Keratinocyte (primary cell): ENCODE measurements around the gene DBF4.
"Not testable (repeated sequence)": the region's sequence is repeated elsewhere in the genome, so short reads cannot be mapped to it uniquely, and the experiment has no call there.

Experiments
- CTCF ChIP-seq, 3 experiments: IDR thresholded peaks in 1 of 3; conservative IDR thresholded peaks in 1 of 3; optimal IDR thresholded peaks in 1 of 3; 2 replicates in 2 of 3; 3 replicates in 1 of 3; pipeline versions ENCODE3 to v1.5.1; 2011; ENCODE audit warnings: low read length in 3 of 3, mild to moderate bottlenecking in 3 of 3, moderate library complexity in 2 of 3, control low read depth in 1 of 3, inconsistent platforms in 1 of 3; ENCODE audit not compliant: insufficient read depth in 2 of 3; ENCODE audit errors: extremely low read depth in 1 of 3
- EZH2 ChIP-seq: IDR thresholded peaks from one replicate; pipeline ENCODE4 v1.6.1; 2012; ENCODE audit warnings: inconsistent platforms, mild to moderate bottlenecking, low read length, moderate library complexity

- not testable (repeated sequence) for TF ChIP-seq CTCF (optimal IDR thresholded peaks at IDR 0.05 in 1 of 3, IDR thresholded peaks at IDR 0.05 in 1 of 3, conservative IDR thresholded peaks at IDR 0.05 in 1 of 3; ENCODE audit: extremely low read depth in 1 of 3, insufficient read depth in 2 of 3, low read length in 3 of 3); EZH2
These were observed 9.8 kb upstream of the DBF4 start for GRCh38 chr7:87866533-87866932.
